Stimulated activated CD4-positive, alpha-beta T cell treated with anti-CD3 and anti-CD28 coated beads, Interleukin-1b, Interleukin-23, amount 100 ng/mL, for 4 hours (primary cell): ENCODE measurements around the gene SLC5A11.
"Not testable (repeated sequence)": the region's sequence is repeated elsewhere in the genome, so short reads cannot be mapped to it uniquely, and the experiment has no call there.

Source experiments
- DNase-seq, 2 donors: peaks; one replicate each; pipeline ENCODE4 v3.0.0-alpha.2; 2020; ENCODE audit warnings: low read depth in 2 of 2

SLC5A11 gene, protein sequence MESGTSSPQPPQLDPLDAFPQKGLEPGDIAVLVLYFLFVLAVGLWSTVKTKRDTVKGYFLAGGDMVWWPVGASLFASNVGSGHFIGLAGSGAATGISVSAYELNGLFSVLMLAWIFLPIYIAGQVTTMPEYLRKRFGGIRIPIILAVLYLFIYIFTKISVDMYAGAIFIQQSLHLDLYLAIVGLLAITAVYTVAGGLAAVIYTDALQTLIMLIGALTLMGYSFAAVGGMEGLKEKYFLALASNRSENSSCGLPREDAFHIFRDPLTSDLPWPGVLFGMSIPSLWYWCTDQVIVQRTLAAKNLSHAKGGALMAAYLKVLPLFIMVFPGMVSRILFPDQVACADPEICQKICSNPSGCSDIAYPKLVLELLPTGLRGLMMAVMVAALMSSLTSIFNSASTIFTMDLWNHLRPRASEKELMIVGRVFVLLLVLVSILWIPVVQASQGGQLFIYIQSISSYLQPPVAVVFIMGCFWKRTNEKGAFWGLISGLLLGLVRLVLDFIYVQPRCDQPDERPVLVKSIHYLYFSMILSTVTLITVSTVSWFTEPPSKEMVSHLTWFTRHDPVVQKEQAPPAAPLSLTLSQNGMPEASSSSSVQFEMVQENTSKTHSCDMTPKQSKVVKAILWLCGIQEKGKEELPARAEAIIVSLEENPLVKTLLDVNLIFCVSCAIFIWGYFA

GRCh38 chr16:24845726-24846547, at the start of gene SLC5A11:
TSS of gene SLC5A11 (plus strand) at chr16:24845963. CDS start at chr16:24858644, 12,681 bp downstream.
- no peak for DNase-seq

GRCh38 chr16:24800586-24800985, 45.2 kb upstream of the SLC5A11 start:
- no peak for DNase-seq

DNA sequence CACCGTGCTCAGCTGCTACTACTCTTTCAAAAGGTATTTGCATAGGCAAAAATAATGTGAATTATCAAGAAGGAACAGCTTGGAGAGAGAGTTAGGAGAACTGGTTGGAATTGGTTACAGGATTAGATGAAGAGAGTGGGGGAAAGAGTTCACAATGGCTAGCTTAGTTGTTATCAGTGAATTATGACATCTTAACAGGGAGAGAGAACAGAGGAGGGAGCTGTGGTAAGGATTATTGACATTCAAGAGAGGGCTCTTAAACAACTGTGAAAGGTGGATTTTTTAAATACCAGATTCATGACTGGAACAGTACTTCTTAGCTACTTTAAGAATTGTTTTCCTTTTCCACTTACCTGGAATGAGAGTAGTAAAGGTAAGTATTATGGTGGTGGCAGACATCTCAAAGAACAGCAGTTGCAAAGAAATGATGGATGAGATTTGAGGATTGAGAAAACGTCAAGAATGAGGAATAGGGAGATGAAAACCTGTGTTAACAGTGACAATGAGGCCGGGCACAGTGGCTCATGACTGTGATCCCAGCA, 43.9 kb upstream of the SLC5A11 start:
- no peak for DNase-seq

DNA sequence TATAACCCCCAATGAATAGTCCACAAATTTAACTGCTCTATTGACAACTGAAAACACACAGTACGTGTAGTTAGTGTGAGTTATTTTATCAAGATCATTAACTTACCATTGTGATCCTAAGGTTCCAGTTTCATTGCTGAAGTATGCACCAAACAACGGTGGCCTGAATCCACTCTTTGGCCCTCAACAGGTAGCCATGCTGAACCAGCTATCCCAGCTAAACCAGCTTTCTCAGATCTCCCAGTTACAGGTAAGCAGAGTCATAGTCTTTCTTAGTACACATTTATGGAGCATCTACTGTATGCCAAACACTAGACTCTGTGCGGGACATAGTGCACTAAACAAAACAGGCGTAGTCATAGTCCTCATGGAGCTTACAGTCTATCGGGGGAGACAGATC, 40.3 kb upstream of the SLC5A11 start:
- DNase-seq, result no peak

- no peak for DNase-seq
Measured at GRCh38 chr16:24807301-24807700, 38.5 kb upstream of the SLC5A11 start.

GRCh38 chr16:24810951-24811843, 34.6 kb upstream of the SLC5A11 start:
- no peak for DNase-seq

DNA sequence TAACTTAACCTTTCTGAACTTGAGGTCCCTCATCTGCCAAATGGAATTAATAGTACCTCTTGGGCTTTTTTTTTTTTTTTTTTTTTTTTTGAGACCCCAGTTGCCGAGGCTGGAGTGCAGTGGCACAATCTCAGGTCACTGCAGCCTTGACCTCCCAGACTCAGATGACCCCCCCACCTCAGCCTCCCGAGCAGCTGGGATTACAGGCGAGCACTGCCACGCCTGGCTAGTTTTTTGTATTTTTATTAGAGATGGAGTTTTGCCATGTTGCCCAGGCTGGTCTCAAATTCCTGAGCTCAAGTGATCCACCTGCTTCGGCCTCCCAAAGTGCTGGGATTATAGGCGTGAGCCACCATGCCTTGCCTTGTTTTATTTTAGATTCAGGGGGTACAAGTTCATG, 33.0 kb upstream of the SLC5A11 start:
- DNase-seq, result not testable (repeated sequence)

GRCh38 chr16:24815021-24815420, 30.7 kb upstream of the SLC5A11 start:
- DNase-seq, result no peak

DNA sequence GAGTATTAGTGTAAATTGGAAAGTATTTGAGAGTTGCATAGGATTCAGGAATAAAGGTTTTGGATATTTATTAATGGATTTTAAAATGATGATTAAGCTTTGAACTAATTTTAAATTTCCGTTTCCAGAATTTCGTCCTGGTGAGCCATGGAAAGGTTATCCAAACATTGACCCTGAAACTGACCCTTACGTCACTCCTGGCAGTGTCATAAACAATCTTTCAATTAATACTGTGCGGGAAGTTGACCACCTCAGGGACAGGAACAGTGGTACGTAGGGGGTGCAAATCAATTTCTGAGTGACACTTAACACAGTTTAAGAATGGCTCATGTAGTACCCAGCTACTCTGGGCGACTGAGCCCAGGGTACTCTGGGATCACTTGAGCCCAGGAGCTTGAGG, 29.1 kb upstream of the SLC5A11 start:
- DNase-seq, result no peak

GRCh38 chr16:24819462-24820040, 26.2 kb upstream of the SLC5A11 start:
- no peak for DNase-seq

GRCh38 chr16:24820522-24820921, 25.2 kb upstream of the SLC5A11 start:
- DNase-seq, result no peak

GRCh38 chr16:24821129-24821528, 24.6 kb upstream of the SLC5A11 start:
- DNase-seq, result no peak

GRCh38 chr16:24822542-24822941, 23.2 kb upstream of the SLC5A11 start:
- no peak for DNase-seq

- DNase-seq, result no peak
Measured at GRCh38 chr16:24822974-24823373, 22.8 kb upstream of the SLC5A11 start.

GRCh38 chr16:24825696-24826095, 20.1 kb upstream of the SLC5A11 start:
- no peak for DNase-seq

- no peak for DNase-seq
Measured at GRCh38 chr16:24826096-24826690, 19.6 kb upstream of the SLC5A11 start.

GRCh38 chr16:24826817-24827566, 18.8 kb upstream of the SLC5A11 start:
- no peak for DNase-seq

DNA sequence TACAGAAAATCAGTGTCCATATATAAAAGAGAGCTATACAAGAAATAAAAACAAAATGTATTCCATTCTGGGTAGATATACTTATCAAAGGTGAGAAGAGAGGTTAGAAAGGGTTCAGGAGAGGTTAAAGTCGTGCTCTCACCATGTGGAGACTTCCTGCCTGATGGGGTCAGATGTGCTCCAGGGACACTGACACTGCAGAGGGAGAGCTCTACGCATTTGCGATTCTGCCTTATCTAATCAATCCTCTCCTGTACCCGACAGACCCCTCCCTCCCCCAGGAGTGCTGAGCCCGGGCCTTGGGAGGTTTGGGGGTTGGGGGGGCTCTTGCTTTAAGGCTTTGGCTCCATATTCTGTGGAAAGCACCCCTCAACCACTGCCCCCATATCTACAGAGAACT, 16.6 kb upstream of the SLC5A11 start:
- DNase-seq, result no peak

- DNase-seq, result no peak
Measured at GRCh38 chr16:24833352-24833751, 12.4 kb upstream of the SLC5A11 start.
